ENCODE data around the gene RFT1.

GRCh38 chr3:53144862-53145712 lies 14.9 kb upstream of the RFT1 start:
- TF ChIP-seq CTCF (IDR thresholded peaks at IDR 0.05) = no peak
- TF ChIP-seq EP300 (IDR thresholded peaks at IDR 0.05) = no peak
